ENCODE results near the gene SEMA3C.

- TF ChIP-seq POLR2A (IDR thresholded peaks at IDR 0.05) (no peak), POLR2AphosphoS5 (IDR thresholded peaks at IDR 0.05) (no peak)
These were observed 48.8 kb downstream of the SEMA3C start for GRCh38 chr7:80869821-80870751.

All from spleen (tissue), 3 donors.